Vagina (tissue), 2 donors: Measurements from ENCODE around the gene MAMLD1. TPM values are rescaled to one million over a fixed set of nuclear protein-coding genes. Genes with fewer than 3 reads are reported as not detected.

Experiments
- DNase-seq, 2 donors: peaks; one replicate each; pipeline ENCODE4 v3.0.0-alpha.2; 2017; ENCODE audit errors: extremely low spot score in 2 of 2
- H3K27ac ChIP-seq: fragments of 200-600 bp; sonication (generic); one replicate; pipeline ENCODE4 v1.5.1; 2019
- H3K27me3 ChIP-seq: fragments of 200-600 bp; sonication (generic); one replicate; pipeline ENCODE4 v1.5.1; 2019
- H3K36me3 ChIP-seq, 2 donors: fragments of 200-600 bp; sonication (generic); one replicate each; pipeline ENCODE4 v1.5.1; 2017 to 2019
- H3K4me1 ChIP-seq: fragments of 200-600 bp; sonication (generic); one replicate; pipeline ENCODE4 v1.5.1; 2019
- H3K4me3 ChIP-seq, 2 donors: fragments of 200-600 bp; sonication (generic); 1 replicate in 1 of 2; 2 replicates in 1 of 2; pipeline ENCODE4 v1.5.1; 2016 to 2019
- H3K9me3 ChIP-seq: fragments of 200-600 bp; sonication (generic); one replicate; pipeline ENCODE4 v1.5.1; 2019
- POLR2A ChIP-seq, 2 donors: fragments of 450-650 bp; IDR thresholded peaks; one replicate each; pipeline ENCODE4 v1.6.1; 2017; ENCODE audit warnings: antibody characterized with exemption in 2 of 2, mild to moderate bottlenecking in 2 of 2, moderate library complexity in 2 of 2
- POLR2AphosphoS5 ChIP-seq, 2 donors: sonication (generic); formaldehyde crosslinking; IDR thresholded peaks; one replicate each; pipeline ENCODE4 v1.9.0; 2017; ENCODE audit warnings: antibody characterized with exemption in 2 of 2, mild to moderate bottlenecking in 2 of 2, low read depth in 1 of 2; ENCODE audit not compliant: insufficient read depth in 1 of 2
- intact Hi-C: fragments of 100-400 bp; cut with DNase I; formaldehyde crosslinking; loops from one replicate; pipeline ENCODE4 v1.15.1; 2023
- total RNA-seq: library from RNA; depleted of rRNA; stranded (reverse); fragments of >200 nt; gene quantifications from one replicate; pipeline ENCODE4 v1.2.3, GENCODE V29; 2016
- TF ChIP-seq, protein P1 (sequence below), 3 experiments: fragments of 450-650 bp in 2 of 3; fragments of 200-600 bp in 1 of 3; sonication (generic) in 1 of 3; IDR thresholded peaks; one replicate each; pipeline ENCODE4 v1.5.1; 2017 to 2019; ENCODE audit warnings: antibody characterized with exemption in 3 of 3, mild to moderate bottlenecking in 2 of 3, moderate library complexity in 2 of 3

Gene MAMLD1
- total RNA-seq, 1 donor from 2014 or later = 3.2 TPM

DNA sequence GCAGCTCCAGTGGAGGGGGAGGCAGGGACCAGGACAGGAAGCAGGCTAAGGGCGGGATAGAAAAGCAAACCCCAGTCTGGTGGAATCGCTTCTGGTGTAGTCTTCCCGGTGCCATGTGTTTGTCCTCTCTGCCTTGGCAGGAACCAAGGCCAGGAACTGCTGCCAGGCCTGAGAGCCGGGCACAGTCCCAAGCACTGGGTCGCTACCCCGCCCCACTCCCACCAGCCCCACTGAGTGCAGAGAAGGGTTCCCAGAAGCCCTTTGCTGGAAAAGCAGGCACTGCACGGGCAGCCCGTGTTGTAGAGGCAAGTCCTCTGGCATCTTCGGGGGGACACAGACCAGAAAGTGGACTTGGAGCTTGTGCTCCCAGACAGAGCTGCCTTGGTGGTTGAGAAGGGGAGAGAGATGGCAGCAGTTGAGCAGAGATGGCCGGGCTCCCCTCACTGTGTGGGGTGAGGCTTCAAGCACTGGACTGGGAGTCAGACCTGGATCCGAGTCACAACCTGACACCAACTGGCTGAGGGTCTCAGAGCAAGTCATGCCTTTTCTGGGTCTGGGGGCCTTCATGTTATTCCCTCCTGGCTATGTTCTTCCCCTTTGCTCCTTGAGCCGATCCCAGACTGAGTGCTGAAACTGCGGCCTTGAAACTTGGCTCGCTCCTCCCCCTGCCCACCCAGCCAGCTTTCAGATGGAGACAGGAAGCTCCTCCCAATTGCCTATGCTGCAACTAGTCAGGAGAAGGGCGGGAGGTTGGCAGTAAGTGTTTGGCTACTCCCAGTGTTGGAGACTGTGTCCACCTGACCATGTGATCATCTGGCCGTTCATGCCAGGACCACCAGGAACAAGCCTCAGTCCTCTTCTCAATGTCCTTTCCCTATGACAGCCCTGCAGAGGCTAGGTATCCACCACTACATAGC is 145.6 kb downstream of the MAMLD1 start:
- no peaks in the 10 kb centered on the region for H3K27me3 ChIP-seq

DNA sequence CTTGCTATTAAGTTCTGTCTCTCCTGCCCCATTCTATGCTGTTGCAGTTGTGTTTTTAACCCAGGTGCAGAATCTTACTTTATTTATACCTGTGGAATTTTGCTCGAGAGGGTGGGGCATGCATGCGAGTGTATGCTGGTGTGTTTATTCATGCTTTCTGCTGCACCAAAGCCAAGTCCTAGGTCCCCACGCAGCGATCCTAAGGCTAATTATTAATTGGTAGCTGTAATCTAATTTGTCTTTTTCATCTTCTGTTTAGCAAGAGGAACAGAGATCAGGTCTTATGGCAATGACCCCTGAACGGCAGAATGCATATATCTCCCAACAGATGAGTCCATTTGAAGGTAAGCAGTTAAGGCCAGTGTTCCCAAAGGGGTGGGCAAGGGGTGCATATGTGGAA is 146.6 kb downstream of the MAMLD1 start:
- Histone ChIP-seq H3K4me1 (peaks cover 10% of the 10 kb centered on the region), H3K4me3 (no peak overlapping the region), H3K27me3 (no peaks in the 10 kb centered on the region), H3K36me3 (no peaks in the 10 kb centered on the region), H3K9me3 (no peaks in the 10 kb centered on the region), H3K27ac (peak overlapping the region; percentile 57)
- TF ChIP-seq POLR2AphosphoS5 (IDR thresholded peaks at IDR 0.05; ENCODE audit: insufficient read depth in 1 of 2, low read depth in 1 of 2) = no peak
- TF ChIP-seq POLR2A (IDR thresholded peaks at IDR 0.05) = no peak
- TF ChIP-seq, protein P1, sequence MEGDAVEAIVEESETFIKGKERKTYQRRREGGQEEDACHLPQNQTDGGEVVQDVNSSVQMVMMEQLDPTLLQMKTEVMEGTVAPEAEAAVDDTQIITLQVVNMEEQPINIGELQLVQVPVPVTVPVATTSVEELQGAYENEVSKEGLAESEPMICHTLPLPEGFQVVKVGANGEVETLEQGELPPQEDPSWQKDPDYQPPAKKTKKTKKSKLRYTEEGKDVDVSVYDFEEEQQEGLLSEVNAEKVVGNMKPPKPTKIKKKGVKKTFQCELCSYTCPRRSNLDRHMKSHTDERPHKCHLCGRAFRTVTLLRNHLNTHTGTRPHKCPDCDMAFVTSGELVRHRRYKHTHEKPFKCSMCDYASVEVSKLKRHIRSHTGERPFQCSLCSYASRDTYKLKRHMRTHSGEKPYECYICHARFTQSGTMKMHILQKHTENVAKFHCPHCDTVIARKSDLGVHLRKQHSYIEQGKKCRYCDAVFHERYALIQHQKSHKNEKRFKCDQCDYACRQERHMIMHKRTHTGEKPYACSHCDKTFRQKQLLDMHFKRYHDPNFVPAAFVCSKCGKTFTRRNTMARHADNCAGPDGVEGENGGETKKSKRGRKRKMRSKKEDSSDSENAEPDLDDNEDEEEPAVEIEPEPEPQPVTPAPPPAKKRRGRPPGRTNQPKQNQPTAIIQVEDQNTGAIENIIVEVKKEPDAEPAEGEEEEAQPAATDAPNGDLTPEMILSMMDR (IDR thresholded peaks at IDR 0.05) = no peak
- no peak for DNase-seq
- intact Hi-C loops = loop anchor here (10.0 kb wide), 1 partner anchor 135 kb away; no protein-coding TSS in a partner anchor

More for the DNA sequence above, 145.6 kb downstream of the MAMLD1 start:
- Histone ChIP-seq H3K27ac (peak overlapping the region; percentile 57), H3K4me3 (peak overlapping the region; percentile 2 to 3), H3K4me1 (peaks cover 14% of the 10 kb centered on the region), H3K36me3 (no peaks in the 10 kb centered on the region), H3K9me3 (no peaks in the 10 kb centered on the region)
- no peak for DNase-seq
- TF ChIP-seq, protein P1 (IDR thresholded peaks at IDR 0.05) = no peak
- TF ChIP-seq POLR2AphosphoS5 (IDR thresholded peaks at IDR 0.05; ENCODE audit: insufficient read depth in 1 of 2, low read depth in 1 of 2) = no peak
- no peak for TF ChIP-seq POLR2A (IDR thresholded peaks at IDR 0.05)
- intact Hi-C loops = loop anchor here (10.0 kb wide), 1 partner anchor 134 kb away; no protein-coding TSS in a partner anchor

DNA sequence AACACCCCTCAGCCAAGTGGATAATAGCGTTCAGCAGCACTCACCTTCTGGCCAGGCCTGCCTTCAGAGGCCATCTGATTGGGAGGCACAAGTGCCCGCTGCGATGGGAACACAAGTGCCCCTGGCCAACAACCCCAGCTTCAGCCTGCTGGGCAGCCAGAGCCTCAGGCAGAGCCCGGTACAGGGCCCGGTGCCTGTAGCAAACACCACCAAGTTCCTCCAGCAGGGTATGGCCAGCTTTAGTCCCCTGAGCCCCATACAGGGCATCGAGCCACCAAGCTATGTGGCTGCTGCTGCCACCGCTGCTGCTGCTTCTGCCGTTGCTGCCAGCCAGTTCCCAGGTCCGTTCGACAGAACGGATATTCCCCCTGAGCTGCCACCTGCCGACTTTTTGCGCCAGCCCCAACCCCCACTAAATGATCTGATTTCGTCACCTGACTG is 149.4 kb downstream of the MAMLD1 start:
- Histone ChIP-seq H3K27me3 (no peaks in the 10 kb centered on the region), H3K36me3 (no peaks in the 10 kb centered on the region), H3K27ac (no peak overlapping the region), H3K9me3 (no peaks in the 10 kb centered on the region), H3K4me1 (peaks cover 10% of the 10 kb centered on the region), H3K4me3 (no peak overlapping the region)
- no peak for DNase-seq
- intact Hi-C loops = no loop called here
- no peak for TF ChIP-seq POLR2AphosphoS5 (IDR thresholded peaks at IDR 0.05; ENCODE audit: insufficient read depth in 1 of 2, low read depth in 1 of 2)
- TF ChIP-seq, protein P1 (IDR thresholded peaks at IDR 0.05) = no peak
- TF ChIP-seq POLR2A (IDR thresholded peaks at IDR 0.05) = no peak

DNA sequence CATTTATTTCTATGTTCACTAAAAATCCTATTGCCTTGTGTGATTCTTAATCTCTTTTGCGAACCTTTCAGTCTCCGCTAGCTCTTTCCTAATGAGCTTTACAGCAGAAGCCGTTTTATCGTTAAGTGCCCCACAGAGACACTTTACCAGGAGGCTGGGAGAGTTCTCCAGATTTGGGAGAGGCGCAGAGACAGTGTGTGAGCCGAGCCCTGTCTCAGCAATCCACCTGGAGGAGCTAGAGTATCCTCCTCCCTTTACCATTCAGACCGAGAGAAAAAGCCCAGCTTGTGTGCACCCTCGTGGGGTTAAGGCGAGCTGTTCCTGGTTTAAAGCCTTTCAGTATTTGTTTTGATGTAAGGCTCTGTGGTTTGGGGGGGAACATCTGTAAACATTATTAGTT is 150.4 kb downstream of the MAMLD1 start:
- no peaks in the 10 kb centered on the region for H3K9me3 ChIP-seq
- H3K36me3 ChIP-seq = no peaks in the 10 kb centered on the region
- no peak for TF ChIP-seq POLR2AphosphoS5 (IDR thresholded peaks at IDR 0.05; ENCODE audit: insufficient read depth in 1 of 2, low read depth in 1 of 2)
- TF ChIP-seq POLR2A (IDR thresholded peaks at IDR 0.05) = no peak
- TF ChIP-seq, protein P1 (IDR thresholded peaks at IDR 0.05) = no peak
- intact Hi-C loops = no loop called here
- DNase-seq = no peak
- H3K27ac ChIP-seq = no peak overlapping the region
- H3K27me3 ChIP-seq = no peaks in the 10 kb centered on the region
- H3K4me3 ChIP-seq = no peak overlapping the region
- peaks cover 4% of the 10 kb centered on the region for H3K4me1 ChIP-seq

DNA sequence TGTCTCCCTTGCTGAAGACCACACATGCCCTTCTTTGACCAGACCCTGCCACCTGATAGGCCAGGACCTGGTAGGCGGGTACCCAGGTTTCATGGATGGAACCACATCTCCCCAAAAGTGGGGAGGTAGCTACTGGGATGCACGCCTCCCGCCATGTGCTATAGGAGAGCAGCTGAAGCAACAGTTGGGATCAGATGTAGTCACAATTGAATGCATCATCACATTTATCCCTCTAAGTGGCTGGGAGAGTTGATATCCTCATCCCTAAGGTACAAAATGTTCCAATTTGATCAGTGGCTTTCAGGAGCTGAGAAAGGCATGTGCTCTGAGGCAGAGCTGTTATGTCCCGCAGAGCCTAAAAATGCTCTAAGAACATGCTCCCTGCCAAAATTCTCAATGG is 151.3 kb downstream of the MAMLD1 start:
- DNase-seq = no peak
- no peaks in the 10 kb centered on the region for H3K4me1 ChIP-seq
- H3K27ac ChIP-seq = no peak overlapping the region
- no peaks in the 10 kb centered on the region for H3K27me3 ChIP-seq
- TF ChIP-seq, protein P1 (IDR thresholded peaks at IDR 0.05) = no peak
- TF ChIP-seq POLR2AphosphoS5 (IDR thresholded peaks at IDR 0.05; ENCODE audit: insufficient read depth in 1 of 2, low read depth in 1 of 2) (no peak), POLR2A (IDR thresholded peaks at IDR 0.05) (no peak)
- H3K36me3 ChIP-seq = no peaks in the 10 kb centered on the region
- no peaks in the 10 kb centered on the region for H3K9me3 ChIP-seq
- H3K4me3 ChIP-seq = no peak overlapping the region
- intact Hi-C loops = no loop called here
